GM10248 (cell line): ENCODE results near the gene ABCC2.
A peak's percentile ranks its signal among the peaks of the same experiment; 100 is the strongest.

Experiments used
- CTCF ChIA-PET: fragments of 300-600 bp; sonication (Branson Sonifier 250); formaldehyde crosslinking; extraction: SDS; loops from one replicate; lab custom pipeline; 2021; ENCODE audit warnings: antibody characterized with exemption; lab: Yijun Ruan, JAX
- POLR2A ChIA-PET: fragments of 350-650 bp; sonication (Branson Sonifier 250); formaldehyde crosslinking; extraction: SDS; loops from one replicate; lab custom pipeline; 2020; ENCODE audit warnings: antibody characterized with exemption; lab: Yijun Ruan, JAX
- DNase-seq: peaks from one replicate; pipeline ENCODE4 v3.0.0; 2012; ENCODE audit errors: extremely low spot score
- TF ChIP-seq, protein P1 (sequence below): IDR thresholded peaks from 2 replicates; pipeline ENCODE4 v1.5.1; 2012; ENCODE audit warnings: mild to moderate bottlenecking, low read depth; ENCODE audit errors: extremely low read depth, missing control alignments, control extremely low read depth

Gene ABCC2

DNA sequence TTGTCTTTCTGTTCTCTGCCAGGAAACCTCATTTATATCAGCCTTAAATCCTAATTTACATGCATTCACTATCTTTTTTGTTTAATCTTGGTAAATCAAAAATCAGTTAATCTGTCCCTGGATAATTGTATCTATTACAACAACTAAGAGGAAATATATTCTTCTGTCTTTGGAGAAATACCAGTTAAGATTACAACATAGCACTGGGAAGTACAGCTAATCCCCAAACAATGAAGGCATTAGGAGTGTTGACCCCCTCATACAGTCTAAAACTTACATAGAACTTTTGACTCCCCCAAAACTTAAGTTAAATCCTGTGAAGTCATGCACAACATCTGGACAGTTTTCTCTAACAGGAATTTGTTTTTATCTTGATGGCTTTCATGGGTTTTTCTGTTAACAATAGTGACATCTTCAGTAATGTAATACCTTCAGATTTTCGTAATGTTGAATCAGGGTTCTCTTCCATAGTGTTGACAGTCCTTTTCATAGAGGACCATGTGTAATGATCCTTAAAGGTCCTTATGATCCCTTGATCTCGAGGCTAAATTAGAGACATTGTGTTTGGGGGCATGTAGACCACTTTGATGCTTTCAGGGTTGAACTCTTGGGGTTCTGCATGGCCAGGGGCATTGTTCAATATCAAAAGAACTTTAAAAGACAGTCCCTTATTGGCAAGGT is 24.1 kb upstream of the ABCC2 start:
- no peak for DNase-seq
- CTCF ChIA-PET = interaction anchor here (1.5 kb wide), 1 partner anchor 12 kb away, joined by 3 read pairs; no protein-coding TSS in a partner anchor
- TF ChIP-seq, protein P1, sequence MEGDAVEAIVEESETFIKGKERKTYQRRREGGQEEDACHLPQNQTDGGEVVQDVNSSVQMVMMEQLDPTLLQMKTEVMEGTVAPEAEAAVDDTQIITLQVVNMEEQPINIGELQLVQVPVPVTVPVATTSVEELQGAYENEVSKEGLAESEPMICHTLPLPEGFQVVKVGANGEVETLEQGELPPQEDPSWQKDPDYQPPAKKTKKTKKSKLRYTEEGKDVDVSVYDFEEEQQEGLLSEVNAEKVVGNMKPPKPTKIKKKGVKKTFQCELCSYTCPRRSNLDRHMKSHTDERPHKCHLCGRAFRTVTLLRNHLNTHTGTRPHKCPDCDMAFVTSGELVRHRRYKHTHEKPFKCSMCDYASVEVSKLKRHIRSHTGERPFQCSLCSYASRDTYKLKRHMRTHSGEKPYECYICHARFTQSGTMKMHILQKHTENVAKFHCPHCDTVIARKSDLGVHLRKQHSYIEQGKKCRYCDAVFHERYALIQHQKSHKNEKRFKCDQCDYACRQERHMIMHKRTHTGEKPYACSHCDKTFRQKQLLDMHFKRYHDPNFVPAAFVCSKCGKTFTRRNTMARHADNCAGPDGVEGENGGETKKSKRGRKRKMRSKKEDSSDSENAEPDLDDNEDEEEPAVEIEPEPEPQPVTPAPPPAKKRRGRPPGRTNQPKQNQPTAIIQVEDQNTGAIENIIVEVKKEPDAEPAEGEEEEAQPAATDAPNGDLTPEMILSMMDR = no peak
- POLR2A ChIA-PET = no interaction called here

DNA sequence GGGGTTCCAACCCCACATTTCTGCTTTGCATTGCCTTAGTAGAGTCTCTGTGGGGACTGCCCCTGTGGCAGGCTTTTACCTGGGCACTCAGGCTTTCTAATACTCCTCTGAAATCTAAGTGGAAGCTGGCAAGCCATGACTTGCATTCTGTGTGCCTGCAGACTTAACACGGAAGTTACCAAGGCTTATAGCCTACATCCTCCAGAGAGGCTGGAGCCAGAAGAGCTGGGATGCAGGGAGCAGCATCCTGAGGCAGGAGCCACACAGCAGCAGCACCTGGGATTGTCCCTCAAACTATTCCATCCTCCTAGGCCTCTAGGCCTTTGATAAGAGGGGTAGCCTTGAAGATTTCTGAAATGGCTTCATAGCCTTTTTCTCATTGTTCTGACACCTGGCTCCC is 22.1 kb upstream of the ABCC2 start:
- TF ChIP-seq, protein P1 = no peak
- DNase-seq = no peak
- POLR2A ChIA-PET = no interaction called here
- CTCF ChIA-PET = interaction anchor here (1.1 to 1.5 kb wide), 2 partner anchors 21 to 85 kb away, joined by 3 read pairs; no protein-coding TSS in a partner anchor

DNA sequence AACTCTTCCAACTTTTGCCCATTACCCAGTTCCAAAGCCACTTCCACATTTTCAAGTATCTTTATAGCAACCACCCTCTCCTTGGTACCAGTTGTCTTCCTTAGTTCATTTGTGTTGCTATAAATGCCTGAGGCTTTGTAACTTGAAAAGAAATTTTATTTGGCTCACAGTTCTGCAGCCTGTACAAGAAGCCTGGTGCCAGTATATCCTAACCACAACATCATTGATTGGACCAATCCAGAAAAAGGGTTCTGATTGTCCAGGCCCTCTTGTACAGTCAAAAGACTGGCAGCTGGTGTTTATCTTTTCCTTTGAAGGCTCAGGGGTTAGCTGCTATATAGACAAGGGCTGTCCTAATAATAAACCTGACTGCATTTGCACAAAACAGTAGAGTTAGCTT is 21.1 kb upstream of the ABCC2 start:
- POLR2A ChIA-PET = no interaction called here
- no peak for DNase-seq
- TF ChIP-seq, protein P1 = no peak
- CTCF ChIA-PET = interaction anchor here (1.5 kb wide), 1 partner anchor 22 kb away, joined by 3 read pairs; no protein-coding TSS in a partner anchor

DNA sequence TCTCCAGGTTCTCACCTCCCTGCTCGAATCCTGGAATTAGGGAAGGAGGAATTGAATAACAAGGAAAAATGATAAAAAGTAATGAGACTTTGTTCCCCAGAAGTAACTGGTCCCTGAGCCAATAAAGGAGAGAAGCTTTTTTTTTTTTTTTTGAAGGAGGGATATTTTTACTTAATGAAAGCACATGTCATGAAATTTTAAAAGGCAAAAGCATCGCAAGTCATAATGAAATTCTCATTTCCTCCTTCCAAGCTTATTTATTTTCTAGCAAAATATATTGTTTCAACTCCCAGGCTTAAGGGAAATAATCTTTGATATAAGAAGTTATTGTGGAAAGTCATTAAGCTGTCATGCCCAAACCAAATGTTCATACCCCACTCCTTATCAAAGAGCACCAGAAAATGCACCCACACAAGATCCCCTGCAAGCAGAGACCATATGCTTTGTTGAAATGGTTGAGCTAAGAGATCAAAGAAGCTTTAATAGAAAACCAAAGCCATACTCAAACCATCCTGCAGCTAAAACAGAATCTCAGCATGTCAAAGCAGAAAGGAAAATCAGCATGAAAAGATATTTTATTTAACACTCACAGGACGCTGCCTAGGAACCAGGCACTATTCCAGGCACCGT is 16.7 kb upstream of the ABCC2 start:
- TF ChIP-seq, protein P1 = no peak
- ChIA-PET POLR2A (no interaction called here), CTCF (interaction anchor here (1.0 kb wide), 1 partner anchor 19 kb away, joined by 3 read pairs; no protein-coding TSS in a partner anchor)
- DNase-seq = peak; percentile 48

DNA sequence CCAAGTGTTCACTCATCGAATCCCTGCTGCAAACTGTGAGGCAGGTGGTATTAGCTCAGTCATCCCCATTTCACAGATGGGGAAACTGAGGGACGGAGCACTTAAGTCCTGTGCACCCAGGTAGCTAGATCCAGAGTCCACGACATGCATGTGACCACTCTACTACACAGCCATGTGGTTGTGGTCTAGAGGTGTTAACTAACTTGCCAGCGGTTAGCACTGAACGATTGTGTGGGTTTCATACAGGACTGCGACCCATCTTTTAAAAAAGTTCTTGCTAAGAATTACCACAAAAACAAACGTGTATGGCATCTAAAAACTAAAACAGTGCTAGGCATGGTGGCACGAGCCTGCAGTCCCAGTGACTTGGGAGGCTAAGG is 16.1 kb upstream of the ABCC2 start:
- CTCF ChIA-PET = interaction anchor here (1.0 kb wide), 1 partner anchor 19 kb away, joined by 3 read pairs; no protein-coding TSS in a partner anchor
- TF ChIP-seq, protein P1 = no peak
- peak; percentile 38 for DNase-seq
- POLR2A ChIA-PET = no interaction called here

DNA sequence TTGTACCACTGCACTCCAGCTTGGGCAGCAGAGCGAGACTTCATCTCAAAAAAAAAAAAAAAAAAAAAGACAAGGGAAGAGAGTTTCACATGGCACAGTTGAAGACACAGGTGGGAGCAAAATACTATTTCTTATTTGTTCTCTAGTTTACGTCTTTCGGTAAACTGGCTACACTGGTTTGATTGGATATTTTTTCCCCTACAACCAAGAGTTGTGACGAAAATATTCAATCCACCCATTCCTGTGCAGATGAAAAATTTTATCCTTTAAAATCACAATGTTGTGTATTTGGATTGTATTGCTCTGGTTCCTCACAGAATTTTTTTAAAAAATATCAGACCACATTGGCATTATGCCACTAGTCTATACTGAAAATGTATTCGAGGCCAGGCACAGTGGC is 14.5 kb upstream of the ABCC2 start:
- ChIA-PET POLR2A (no interaction called here), CTCF (interaction anchor here (1.0 to 1.2 kb wide), 2 partner anchors 13 to 279 kb away, joined by 3 to 4 read pairs; no protein-coding TSS in a partner anchor)
- DNase-seq = no peak
- TF ChIP-seq, protein P1 = no peak
